ENCODE data around the gene TRIM39. TPM values are rescaled to one million over a fixed set of nuclear protein-coding genes. Genes with fewer than 3 reads are reported as not detected.
A peak's percentile ranks its signal among the peaks of the same experiment; 100 is the strongest.

TRIM39 gene
- total and polyA plus RNA-seq, 2 of the 13 experiments (the other 11 are each of a cell fraction or from before 2014, with no cell fraction given) = 7.7 to 14.6 TPM

GRCh38 chr6:30325873-30326525, 728 bp upstream of the TRIM39 start (continued):
- TF ChIP-seq NR2F6 (IDR thresholded peaks at IDR 0.05) (0 out of 2 replicates have a peak, but pooled peaks have one; percentile 7), NR2F6 (CRISPR knock-in tag; IDR thresholded peaks at IDR 0.05) (no peak), RELA (CRISPR knock-in tag; IDR thresholded peaks at IDR 0.05) (no peak), PHF20 (CRISPR knock-in tag; IDR thresholded peaks at IDR 0.05) (peak; percentile 84; the same call in 1 of the 2 replicates), ZNF260 (CRISPR knock-in tag; IDR thresholded peaks at IDR 0.05; ENCODE audit: borderline replicate concordance, low read depth) (0 out of 2 replicates have a peak, but pooled peaks have one; percentile 79), ZNF672 (CRISPR knock-in tag; IDR thresholded peaks at IDR 0.05) (no peak), AGO2 (optimal IDR thresholded peaks at IDR 0.05; ENCODE audit: low read depth, low read length) (no peak), ZNF367 (CRISPR knock-in tag; IDR thresholded peaks at IDR 0.05; ENCODE audit: borderline replicate concordance) (no peak), XBP1 (CRISPR knock-in tag; IDR thresholded peaks at IDR 0.05) (no peak), FLYWCH1 (CRISPR knock-in tag; IDR thresholded peaks at IDR 0.05) (0 out of 2 replicates have a peak, but pooled peaks have one; percentile 50), DR1 (CRISPR knock-in tag; IDR thresholded peaks at IDR 0.05) (no peak), CHD2 (IDR thresholded peaks at IDR 0.05; ENCODE audit: low read depth, low read length) (0 out of 2 replicates have a peak, but pooled peaks have one; percentile 13), GATAD1 (CRISPR knock-in tag; IDR thresholded peaks at IDR 0.05) (no peak; the same call in none of the 2 replicates), FIP1L1 (IDR thresholded peaks at IDR 0.05; ENCODE audit: borderline replicate concordance, insufficient read depth, low read depth, low read length) (no peak), ZNF674 (CRISPR knock-in tag; IDR thresholded peaks at IDR 0.05; ENCODE audit: low read depth) (no peak), SMYD3 (CRISPR knock-in tag; IDR thresholded peaks at IDR 0.05) (peak; percentile 50; the same call in 1 of the 2 replicates), DMAP1 (CRISPR knock-in tag; IDR thresholded peaks at IDR 0.05) (peak; percentile 69; the same call in 1 of the 2 replicates), ZBTB21 (CRISPR knock-in tag; IDR thresholded peaks at IDR 0.05) (no peak), ZNF598 (CRISPR knock-in tag; IDR thresholded peaks at IDR 0.05; ENCODE audit: borderline replicate concordance) (peak; percentile 86), GATA4 (IDR thresholded peaks at IDR 0.05; ENCODE audit: borderline replicate concordance, low read depth) (no peak), TERF1 (CRISPR knock-in tag; IDR thresholded peaks at IDR 0.05) (no peak), ETV6 (CRISPR knock-in tag; conservative IDR thresholded peaks at IDR 0.05) (no peak), TGIF2 (CRISPR knock-in tag; IDR thresholded peaks at IDR 0.05) (no peak), HMG20A (CRISPR knock-in tag; IDR thresholded peaks at IDR 0.05; ENCODE audit: borderline replicate concordance) (no peak), PRDM10 (CRISPR knock-in tag; IDR thresholded peaks at IDR 0.05; ENCODE audit: low read depth) (no peak), SRSF4 (IDR thresholded peaks at IDR 0.05; ENCODE audit: low read depth, low read length, poor library complexity, severe bottlenecking) (no peak), ZBTB38 (CRISPR knock-in tag; IDR thresholded peaks at IDR 0.05) (no peak), HDAC1 (CRISPR knock-in tag; IDR thresholded peaks at IDR 0.05) (0 out of 2 replicates have a peak, but pooled peaks have one; percentile 12), ZFP90 (CRISPR knock-in tag; IDR thresholded peaks at IDR 0.05; ENCODE audit: borderline replicate concordance) (peak; percentile 66)
